ENCODE data around the gene ZNF593OS.

Gene ZNF593OS

GRCh38 chr1:26124418-26125331, 47.0 kb downstream of the ZNF593OS start:
- DNase-seq: no peak

GRCh38 chr1:26122988-26123973, 48.4 kb downstream of the ZNF593OS start:
- no peak for DNase-seq

GRCh38 chr1:26121854-26122773, 49.5 kb downstream of the ZNF593OS start:
- no peak for DNase-seq

- no peak for DNase-seq
These were observed 51.6 kb downstream of the ZNF593OS start for GRCh38 chr1:26119892-26120608.
